ENCODE measurements around the gene AIPL1.

AIPL1 gene

GRCh38 chr17:6428207-6428965 lies 6.5 kb downstream of the AIPL1 start:
- H3K36me3 Mint-ChIP-seq (ENCODE audit: low read depth): no peaks in the 10 kb centered on the region
- H3K27me3 Mint-ChIP-seq (ENCODE audit: low read depth, poor library complexity): peaks cover 22% of the 10 kb centered on the region
- no peak for TF ChIP-seq CTCF (IDR thresholded peaks at IDR 0.05)
- H3K4me1 Mint-ChIP-seq: peaks cover 8% of the 10 kb centered on the region
- DNase-seq: no peak
- no peak overlapping the region for H3K27ac Mint-ChIP-seq
- no peak overlapping the region for H3K4me3 Mint-ChIP-seq
- H3K9me3 Mint-ChIP-seq: peaks cover 17% of the 10 kb centered on the region

GRCh38 chr17:6427279-6427781 lies 7.6 kb downstream of the AIPL1 start:
- no peak for DNase-seq
- TF ChIP-seq CTCF (IDR thresholded peaks at IDR 0.05): no peak
- H3K4me1 Mint-ChIP-seq: peaks cover 8% of the 10 kb centered on the region

GRCh38 chr17:6426356-6427101 lies 8.4 kb downstream of the AIPL1 start:
- no peak for TF ChIP-seq CTCF (IDR thresholded peaks at IDR 0.05)
- peaks cover 15% of the 10 kb centered on the region for H3K9me3 Mint-ChIP-seq
- no peak for DNase-seq
- no peak overlapping the region for H3K4me3 Mint-ChIP-seq
- H3K36me3 Mint-ChIP-seq (ENCODE audit: low read depth): no peaks in the 10 kb centered on the region
- no peak overlapping the region for H3K27ac Mint-ChIP-seq
- peaks cover 8% of the 10 kb centered on the region for H3K4me1 Mint-ChIP-seq
- H3K27me3 Mint-ChIP-seq (ENCODE audit: low read depth, poor library complexity): peaks cover 22% of the 10 kb centered on the region

More at GRCh38 chr17:6427279-6427781, 7.6 kb downstream of the AIPL1 start:
- Mint-ChIP-seq H3K27ac (peak overlapping the region; percentile 18), H3K4me3 (no peak overlapping the region), H3K9me3 (peaks cover 17% of the 10 kb centered on the region), H3K36me3 (ENCODE audit: low read depth) (no peaks in the 10 kb centered on the region), H3K27me3 (ENCODE audit: low read depth, poor library complexity) (peaks cover 18% of the 10 kb centered on the region)

GRCh38 chr17:6425407-6425806 lies 9.5 kb downstream of the AIPL1 start:
- no peaks in the 10 kb centered on the region for H3K36me3 Mint-ChIP-seq (ENCODE audit: low read depth)
- H3K9me3 Mint-ChIP-seq: peaks cover 5% of the 10 kb centered on the region
- no peak for TF ChIP-seq CTCF (IDR thresholded peaks at IDR 0.05)
- H3K27ac Mint-ChIP-seq: no peak overlapping the region
- H3K4me1 Mint-ChIP-seq: peaks cover 8% of the 10 kb centered on the region
- peaks cover 26% of the 10 kb centered on the region for H3K27me3 Mint-ChIP-seq (ENCODE audit: low read depth, poor library complexity)
- no peak for DNase-seq
- H3K4me3 Mint-ChIP-seq: no peak overlapping the region

- H3K4me3 Mint-ChIP-seq: no peak overlapping the region
- H3K36me3 Mint-ChIP-seq (ENCODE audit: low read depth): no peaks in the 10 kb centered on the region
- H3K9me3 Mint-ChIP-seq: no peaks in the 10 kb centered on the region
- no peak for DNase-seq
- no peak for TF ChIP-seq CTCF (IDR thresholded peaks at IDR 0.05)
- H3K4me1 Mint-ChIP-seq: peaks cover 8% of the 10 kb centered on the region
- no peak overlapping the region for H3K27ac Mint-ChIP-seq
- peaks cover 32% of the 10 kb centered on the region for H3K27me3 Mint-ChIP-seq (ENCODE audit: low read depth, poor library complexity)
Measured at GRCh38 chr17:6423931-6424330, 11.0 kb downstream of the AIPL1 start.
